NCI-H2081 (cell line): Measurements from ENCODE around the gene NCAPD3.
"Not testable (repeated sequence)": the region's sequence is repeated elsewhere in the genome, so short reads cannot be mapped to it uniquely, and the experiment has no call there.

Experiments used
- DNase-seq, 2 experiments: peaks; one replicate each; lab custom pipeline; 2025; lab: John Stamatoyannopoulos, UW

NCAPD3 gene

DNA sequence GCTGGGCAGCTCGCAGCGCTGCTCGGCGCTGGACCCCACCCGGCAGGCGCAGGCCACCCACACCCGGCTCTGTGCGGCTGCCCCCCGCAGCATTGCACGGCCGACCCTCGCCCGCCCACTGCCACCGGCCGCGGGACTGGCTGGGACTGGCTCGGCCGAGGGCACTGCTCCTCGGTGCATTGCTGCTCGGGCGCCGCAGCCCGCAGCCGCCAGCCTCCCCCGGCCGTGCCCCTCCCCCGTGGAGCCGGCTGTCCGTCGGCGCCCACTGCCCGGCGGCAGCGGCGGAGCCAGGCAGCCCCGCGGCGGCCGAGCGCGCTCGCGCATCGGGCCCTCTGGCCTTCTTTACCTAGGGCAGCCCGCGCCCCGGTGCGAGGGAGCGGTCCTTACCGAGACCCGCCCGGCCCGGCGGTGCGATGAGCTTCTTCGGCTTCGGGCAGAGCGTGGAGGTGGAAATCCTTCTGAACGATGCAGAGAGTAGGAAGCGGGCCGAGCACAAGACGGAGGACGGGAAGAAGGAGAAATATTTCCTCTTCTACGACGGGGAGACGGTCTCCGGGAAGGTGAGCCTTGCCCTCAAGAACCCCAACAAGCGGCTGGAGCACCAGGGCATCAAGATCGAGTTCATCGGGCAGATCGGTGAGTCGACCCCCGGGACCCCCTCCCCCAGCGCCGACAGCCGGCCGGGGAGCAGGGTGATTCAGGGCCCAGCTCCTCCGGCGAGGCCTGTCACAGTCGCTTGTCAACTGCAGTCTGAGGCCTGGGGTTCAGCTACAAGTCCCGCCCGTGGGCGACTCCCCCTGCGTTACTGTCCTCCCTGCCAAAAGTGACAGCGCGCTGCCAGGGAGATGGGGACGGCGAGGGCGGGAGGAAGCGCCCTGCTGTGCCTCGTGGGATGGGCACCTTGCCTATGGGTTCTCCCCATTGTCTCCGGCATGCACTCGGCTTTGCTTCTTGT is 1.2 kb upstream of the NCAPD3 start:
- DNase-seq = peak; percentile 89 to 92

DNA sequence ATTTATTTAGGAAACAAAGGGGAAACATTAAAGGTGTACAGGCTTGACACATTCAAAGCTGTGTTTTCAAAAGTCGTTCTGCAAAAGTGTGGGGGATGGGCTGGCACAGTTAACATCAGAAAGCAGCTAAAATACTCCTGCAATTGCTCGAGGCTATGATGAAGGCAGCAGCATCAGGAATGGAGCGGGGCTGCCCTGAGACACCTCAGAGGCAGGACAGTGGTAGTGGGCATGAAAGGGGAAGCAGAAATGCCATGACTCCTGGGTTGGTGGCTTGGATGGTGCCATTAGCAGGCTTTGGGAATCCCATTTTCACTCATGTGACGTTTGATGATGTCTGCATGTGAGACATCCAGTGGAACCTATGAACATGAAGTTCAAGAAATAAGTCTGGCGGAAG is 646 bp downstream of the NCAPD3 start:
- DNase-seq = no peak

DNA sequence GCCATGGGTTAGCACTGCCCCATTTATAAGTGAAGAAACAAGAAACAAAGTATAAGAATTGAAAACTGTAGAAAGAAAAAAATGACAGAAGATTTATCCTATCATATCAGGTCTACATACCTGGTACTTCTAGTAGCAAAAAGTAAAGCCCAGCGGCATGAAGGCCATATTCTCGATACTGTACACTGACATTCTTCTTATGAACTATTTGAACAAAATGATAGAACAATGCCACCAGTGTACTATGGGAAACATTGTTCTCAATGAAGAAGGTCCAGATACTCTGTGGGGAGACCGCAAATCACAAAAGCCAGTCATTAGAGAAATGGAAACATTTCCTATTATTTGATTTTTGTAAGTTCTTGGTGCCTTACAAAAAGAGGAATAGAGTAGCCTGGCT is 7.0 kb downstream of the NCAPD3 start:
- no peak for DNase-seq

- no peak for DNase-seq
Observed at GRCh38 chr11:134215836-134216235, 7.9 kb downstream of the NCAPD3 start.

GRCh38 chr11:134207538-134208239 is 16.1 kb downstream of the NCAPD3 start:
- DNase-seq = peak; percentile 15 to 45

DNA sequence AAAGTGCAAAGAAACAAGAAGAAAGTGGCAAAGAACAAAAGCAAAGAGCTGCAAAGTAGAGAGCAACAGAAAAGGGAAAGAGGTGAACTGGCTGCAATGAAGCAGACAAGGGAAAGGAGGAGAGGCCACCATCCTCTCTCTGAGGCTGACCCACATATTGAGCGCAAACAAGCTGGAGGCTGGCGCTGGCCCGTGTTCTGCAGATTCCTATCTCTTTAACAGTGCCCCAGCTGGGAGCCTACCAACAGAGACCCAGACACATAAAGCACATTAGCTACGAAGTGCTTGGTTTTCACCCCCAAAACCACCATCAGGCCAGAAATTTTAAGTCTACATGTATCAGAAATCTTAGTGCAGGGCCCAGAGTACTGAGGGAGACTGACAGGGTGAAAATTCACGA is 17.6 kb downstream of the NCAPD3 start:
- DNase-seq = no peak

- no peak for DNase-seq
Observed at GRCh38 chr11:134205729-134206128, 18.0 kb downstream of the NCAPD3 start.

DNA sequence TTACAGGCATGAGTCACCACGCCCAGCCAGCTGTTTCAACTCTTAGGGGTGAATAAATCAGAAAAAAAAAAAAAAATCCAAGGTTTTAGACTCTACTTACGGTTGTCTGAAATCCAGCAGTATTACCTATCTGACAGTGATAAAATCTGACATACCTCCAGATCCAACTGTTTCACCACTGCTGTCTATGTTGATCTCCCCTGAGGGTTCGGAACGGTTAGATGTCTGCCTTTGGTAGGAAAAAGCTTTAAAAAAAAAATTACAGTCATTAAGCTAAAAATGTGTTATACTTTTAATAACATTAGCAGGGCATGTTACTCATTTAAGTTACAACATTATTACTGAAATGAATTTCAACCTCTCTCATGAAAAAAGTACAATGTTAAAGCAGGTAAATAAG is 21.1 kb downstream of the NCAPD3 start:
- no peak for DNase-seq

DNA sequence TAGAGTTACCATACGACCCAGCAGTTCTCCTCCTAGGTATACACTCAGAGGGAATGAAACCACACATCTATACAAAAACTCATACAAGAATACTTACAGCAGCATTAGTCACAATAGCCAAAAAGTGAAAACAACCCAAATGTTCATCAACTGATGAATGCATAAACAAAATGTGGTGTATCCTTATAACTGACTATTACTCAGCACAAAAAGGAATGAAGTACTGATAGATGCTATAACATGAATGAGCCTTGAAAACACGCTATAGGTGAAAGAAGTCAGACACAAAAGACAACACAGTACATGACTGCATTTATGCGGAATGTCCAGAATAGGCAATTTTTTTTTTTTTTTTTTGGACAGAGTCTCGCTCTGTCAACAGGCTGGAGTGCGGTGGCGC is 23.1 kb downstream of the NCAPD3 start:
- DNase-seq = no peak

- DNase-seq = no peak
Observed at GRCh38 chr11:134199531-134199930, 24.2 kb downstream of the NCAPD3 start.

DNA sequence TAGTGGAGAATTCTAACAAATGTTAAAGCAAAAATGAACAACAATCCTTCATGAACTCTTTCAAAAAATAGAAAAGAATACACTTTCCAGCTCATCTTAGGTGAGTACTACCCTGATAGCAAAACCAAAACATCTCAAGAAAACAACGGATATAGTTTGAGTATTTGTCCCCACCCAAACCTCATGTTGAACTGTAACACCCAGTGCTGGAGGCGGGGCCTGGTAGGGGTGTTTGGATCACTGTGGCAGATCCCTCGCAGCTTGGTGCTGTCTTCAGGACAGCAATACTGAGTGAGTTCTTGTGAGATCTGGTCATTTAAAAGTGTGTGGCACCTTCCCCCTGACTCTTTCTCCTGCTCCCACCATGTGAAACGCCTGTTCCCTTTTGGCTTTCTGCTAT is 27.0 kb downstream of the NCAPD3 start:
- DNase-seq = no peak

- not testable (repeated sequence) for DNase-seq
Observed at GRCh38 chr11:134188092-134188491, 35.7 kb downstream of the NCAPD3 start.

DNA sequence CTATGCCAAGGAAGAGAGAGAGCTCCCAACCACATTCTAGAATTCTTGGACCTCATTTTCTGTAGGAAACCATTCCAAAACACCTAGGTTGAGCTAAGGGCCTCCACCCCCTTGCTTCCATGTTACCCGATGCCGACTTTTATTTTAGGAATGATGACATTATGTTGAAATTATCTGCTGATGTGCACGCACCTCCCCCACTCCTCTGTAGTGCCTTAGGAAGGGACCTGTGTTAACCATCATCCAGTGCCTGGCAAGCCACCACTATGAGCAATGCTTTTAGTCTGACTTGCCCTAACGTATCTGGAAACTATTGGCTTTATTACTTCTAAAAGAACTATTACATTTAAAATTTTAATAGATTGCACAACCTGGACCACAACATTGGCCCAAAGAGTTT is 42.1 kb downstream of the NCAPD3 start:
- DNase-seq = no peak

GRCh38 chr11:134178032-134178674 is 45.6 kb downstream of the NCAPD3 start:
- no peak for DNase-seq

GRCh38 chr11:134176284-134176683 is 47.5 kb downstream of the NCAPD3 start:
- DNase-seq = no peak

DNA sequence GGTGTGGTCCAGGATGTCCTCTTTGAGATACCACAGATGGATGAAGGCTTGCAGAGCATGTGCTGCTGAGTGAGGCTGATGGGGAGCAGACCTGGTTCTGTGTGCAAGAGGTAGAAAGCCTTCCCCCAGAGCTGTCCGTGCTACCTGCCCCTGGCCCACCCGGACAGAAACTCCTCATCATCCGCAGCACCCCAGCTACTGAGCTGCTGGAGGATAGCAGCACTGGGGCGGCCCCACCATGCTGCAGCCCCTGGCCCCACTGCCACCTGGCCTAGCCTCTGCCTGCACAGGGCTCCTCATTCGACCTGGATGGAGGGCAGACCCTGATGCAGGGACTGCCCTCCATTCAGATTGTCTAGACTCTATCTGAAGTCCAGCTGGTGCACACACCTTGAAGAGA is 50.5 kb downstream of the NCAPD3 start:
- DNase-seq = no peak

DNA sequence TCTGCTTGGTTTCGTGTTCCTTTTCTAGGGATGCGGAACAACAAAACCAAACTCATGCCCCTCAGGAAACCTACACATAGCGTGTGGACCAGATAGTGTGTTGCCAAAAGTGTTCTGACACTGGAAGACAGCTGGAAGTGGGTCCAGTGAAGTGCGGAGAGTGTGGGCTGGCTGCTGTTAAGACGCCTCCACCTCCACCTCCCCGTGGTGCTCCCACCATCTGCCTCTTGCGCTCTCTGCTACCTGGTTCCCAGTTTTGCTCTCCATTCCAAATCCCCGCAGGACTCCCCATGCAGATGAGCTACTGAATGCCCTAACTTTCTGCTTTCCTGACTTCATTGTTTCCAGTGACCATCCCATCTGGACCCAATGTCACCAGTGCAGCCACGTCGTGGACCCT is 51.8 kb downstream of the NCAPD3 start:
- DNase-seq = no peak

DNA sequence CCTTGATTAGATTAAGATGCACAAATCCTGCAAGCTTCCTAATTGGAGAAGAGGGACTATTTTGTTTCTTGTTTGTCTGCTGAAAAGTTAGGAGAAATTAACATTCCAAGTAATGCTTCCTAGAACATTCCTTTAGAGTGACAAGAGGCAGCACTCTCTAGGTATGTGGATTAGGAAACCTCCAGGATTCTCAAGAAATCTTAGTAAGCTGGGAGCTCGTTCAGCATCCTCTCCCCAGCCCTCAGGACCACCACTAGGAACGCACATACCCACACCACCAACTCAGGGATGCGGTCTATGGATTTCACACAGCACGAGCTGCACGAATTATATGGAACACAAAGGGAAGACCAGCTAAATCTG is 52.9 kb downstream of the NCAPD3 start:
- no peak for DNase-seq

DNA sequence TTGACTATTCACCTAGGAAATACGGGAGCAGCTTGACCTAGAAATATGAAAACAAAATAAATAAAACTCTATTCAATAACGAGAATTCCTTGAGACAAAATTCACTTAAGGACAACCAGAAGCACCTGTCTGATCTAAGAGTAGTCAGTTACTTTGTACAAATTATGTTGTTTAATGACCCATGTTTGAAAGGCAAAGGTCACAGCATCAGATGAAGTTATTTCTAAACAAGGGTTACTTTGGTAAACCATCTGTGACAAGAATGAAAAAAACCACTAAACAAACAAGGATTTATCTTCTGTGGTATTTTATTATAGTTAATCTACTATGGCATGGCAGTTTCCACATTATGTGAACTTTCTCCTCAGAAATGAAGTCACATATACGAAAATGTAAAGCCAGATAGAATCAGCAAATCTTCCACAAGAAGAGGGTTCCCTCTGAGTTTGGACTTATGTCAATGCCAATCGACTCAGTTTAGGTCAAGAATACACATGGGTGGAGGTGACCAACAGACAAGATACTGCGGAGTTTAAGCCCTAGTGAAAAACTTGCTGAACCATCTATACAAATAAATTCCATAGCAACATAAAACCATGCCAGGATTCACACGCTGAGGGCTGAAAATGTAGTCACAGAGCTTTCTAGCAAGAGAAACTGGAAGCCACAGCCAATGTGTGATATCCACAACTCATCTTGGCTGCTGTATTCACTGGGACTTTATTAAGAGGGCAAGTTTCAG is 53.4 kb downstream of the NCAPD3 start:
- no peak for DNase-seq

GRCh38 chr11:134164490-134165370 is 59.0 kb downstream of the NCAPD3 start:
- DNase-seq = no peak

GRCh38 chr11:134159652-134160051 is 64.1 kb downstream of the NCAPD3 start:
- no peak for DNase-seq
